ENCODE data around the gene N4BP2L2.

DNA sequence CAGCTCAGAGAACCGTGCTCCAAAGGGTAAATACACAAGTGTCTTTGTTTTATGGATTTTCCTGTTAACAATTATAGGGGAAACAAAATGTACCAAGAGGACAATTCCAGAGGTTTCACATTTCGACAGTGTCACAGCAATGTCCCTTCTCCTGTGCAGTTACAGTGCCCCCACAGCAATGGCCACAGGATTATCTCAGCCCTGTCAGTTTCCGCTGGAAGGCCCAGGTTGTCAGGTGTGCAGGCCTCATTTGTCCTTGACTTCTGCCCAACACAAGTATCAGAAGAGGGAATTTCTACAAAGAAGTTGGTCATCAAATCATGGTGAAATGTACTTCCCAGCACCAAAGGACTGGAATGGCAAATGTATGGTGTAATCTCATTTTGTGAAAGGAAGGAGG is 11.2 kb upstream of the N4BP2L2 start:
- no peak for TF ChIP-seq EZH2 (IDR thresholded peaks at IDR 0.05; ENCODE audit: borderline replicate concordance, low read length)
- TF ChIP-seq, protein P1, sequence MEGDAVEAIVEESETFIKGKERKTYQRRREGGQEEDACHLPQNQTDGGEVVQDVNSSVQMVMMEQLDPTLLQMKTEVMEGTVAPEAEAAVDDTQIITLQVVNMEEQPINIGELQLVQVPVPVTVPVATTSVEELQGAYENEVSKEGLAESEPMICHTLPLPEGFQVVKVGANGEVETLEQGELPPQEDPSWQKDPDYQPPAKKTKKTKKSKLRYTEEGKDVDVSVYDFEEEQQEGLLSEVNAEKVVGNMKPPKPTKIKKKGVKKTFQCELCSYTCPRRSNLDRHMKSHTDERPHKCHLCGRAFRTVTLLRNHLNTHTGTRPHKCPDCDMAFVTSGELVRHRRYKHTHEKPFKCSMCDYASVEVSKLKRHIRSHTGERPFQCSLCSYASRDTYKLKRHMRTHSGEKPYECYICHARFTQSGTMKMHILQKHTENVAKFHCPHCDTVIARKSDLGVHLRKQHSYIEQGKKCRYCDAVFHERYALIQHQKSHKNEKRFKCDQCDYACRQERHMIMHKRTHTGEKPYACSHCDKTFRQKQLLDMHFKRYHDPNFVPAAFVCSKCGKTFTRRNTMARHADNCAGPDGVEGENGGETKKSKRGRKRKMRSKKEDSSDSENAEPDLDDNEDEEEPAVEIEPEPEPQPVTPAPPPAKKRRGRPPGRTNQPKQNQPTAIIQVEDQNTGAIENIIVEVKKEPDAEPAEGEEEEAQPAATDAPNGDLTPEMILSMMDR (conservative IDR thresholded peaks at IDR 0.05 in 1 of 2, IDR thresholded peaks at IDR 0.05 in 1 of 2; ENCODE audit: extremely low read depth in 1 of 2, insufficient read depth in 1 of 2, low read depth in 1 of 2, low read length in 2 of 2) = no peak
